GM10248 (cell line): ENCODE measurements around the gene TMEM120B.

Source experiments
- CTCF ChIA-PET: fragments of 300-600 bp; sonication (Branson Sonifier 250); formaldehyde crosslinking; extraction: SDS; loops from one replicate; lab custom pipeline; 2021; ENCODE audit warnings: antibody characterized with exemption; lab: Yijun Ruan, JAX
- POLR2A ChIA-PET: fragments of 350-650 bp; sonication (Branson Sonifier 250); formaldehyde crosslinking; extraction: SDS; loops from one replicate; lab custom pipeline; 2020; ENCODE audit warnings: antibody characterized with exemption; lab: Yijun Ruan, JAX
- DNase-seq: peaks from one replicate; pipeline ENCODE4 v3.0.0; 2012; ENCODE audit errors: extremely low spot score
- TF ChIP-seq, protein P1 (sequence below): IDR thresholded peaks from 2 replicates; pipeline ENCODE4 v1.5.1; 2012; ENCODE audit warnings: mild to moderate bottlenecking, low read depth; ENCODE audit errors: extremely low read depth, missing control alignments, control extremely low read depth

The TMEM120B gene

DNA sequence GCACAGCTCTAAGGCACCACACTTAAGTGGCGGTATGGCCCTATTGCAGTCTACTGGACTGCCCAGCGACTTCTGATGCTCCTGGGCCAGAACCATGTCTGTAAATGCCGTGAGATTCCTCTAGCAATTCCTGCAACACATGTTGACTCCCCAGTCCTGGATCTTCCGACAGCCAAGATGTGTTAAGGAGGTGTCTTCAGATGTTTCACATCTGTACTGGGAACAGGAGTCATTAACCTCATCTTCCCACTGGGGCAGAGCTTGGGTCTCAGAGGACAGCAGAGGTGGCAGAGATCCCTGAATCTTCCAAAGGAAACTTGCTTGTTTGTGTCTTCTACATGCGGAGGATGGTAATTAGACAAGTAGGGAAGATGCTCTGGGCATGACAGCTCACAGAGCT lies 8.2 kb downstream of the TMEM120B start:
- POLR2A ChIA-PET, result interaction anchor here (0.7 kb wide), 1 partner anchor 71 kb away, joined by 6 read pairs; no protein-coding TSS in a partner anchor

GRCh38 chr12:121722511-121722910 lies 10.0 kb downstream of the TMEM120B start:
- TF ChIP-seq, protein P1, sequence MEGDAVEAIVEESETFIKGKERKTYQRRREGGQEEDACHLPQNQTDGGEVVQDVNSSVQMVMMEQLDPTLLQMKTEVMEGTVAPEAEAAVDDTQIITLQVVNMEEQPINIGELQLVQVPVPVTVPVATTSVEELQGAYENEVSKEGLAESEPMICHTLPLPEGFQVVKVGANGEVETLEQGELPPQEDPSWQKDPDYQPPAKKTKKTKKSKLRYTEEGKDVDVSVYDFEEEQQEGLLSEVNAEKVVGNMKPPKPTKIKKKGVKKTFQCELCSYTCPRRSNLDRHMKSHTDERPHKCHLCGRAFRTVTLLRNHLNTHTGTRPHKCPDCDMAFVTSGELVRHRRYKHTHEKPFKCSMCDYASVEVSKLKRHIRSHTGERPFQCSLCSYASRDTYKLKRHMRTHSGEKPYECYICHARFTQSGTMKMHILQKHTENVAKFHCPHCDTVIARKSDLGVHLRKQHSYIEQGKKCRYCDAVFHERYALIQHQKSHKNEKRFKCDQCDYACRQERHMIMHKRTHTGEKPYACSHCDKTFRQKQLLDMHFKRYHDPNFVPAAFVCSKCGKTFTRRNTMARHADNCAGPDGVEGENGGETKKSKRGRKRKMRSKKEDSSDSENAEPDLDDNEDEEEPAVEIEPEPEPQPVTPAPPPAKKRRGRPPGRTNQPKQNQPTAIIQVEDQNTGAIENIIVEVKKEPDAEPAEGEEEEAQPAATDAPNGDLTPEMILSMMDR, result no peak
- CTCF ChIA-PET, result interaction anchor here (1.5 kb wide), 1 partner anchor 72 kb away, joined by 4 read pairs; no protein-coding TSS in a partner anchor
- DNase-seq, result no peak
- POLR2A ChIA-PET, result no interaction called here

More for the DNA sequence above, 8.2 kb downstream of the TMEM120B start:
- no peak for DNase-seq
- CTCF ChIA-PET, result interaction anchor here (1.2 to 3.5 kb wide), 3 partner anchors 8 to 73 kb away, joined by 3 to 24 read pairs (median 4); partner anchors contain the start of genes RHOF and TMEM120B
- TF ChIP-seq, protein P1, result no peak

GRCh38 chr12:121723200-121723599 lies 10.6 kb downstream of the TMEM120B start:
- POLR2A ChIA-PET, result no interaction called here
- CTCF ChIA-PET, result interaction anchor here (1.2 to 1.5 kb wide), 2 partner anchors 10 to 72 kb away, joined by 4 read pairs; no protein-coding TSS in a partner anchor
- TF ChIP-seq, protein P1, result no peak
- DNase-seq, result no peak

- ChIA-PET POLR2A (no interaction called here), CTCF (interaction anchor here (1.1 to 1.5 kb wide), 3 partner anchors 15 to 68 kb away, joined by 3 read pairs; partner anchors contain the start of gene RHOF)
- DNase-seq, result no peak
- TF ChIP-seq, protein P1, result no peak
Observed at GRCh38 chr12:121724925-121725324, 12.4 kb downstream of the TMEM120B start.

DNA sequence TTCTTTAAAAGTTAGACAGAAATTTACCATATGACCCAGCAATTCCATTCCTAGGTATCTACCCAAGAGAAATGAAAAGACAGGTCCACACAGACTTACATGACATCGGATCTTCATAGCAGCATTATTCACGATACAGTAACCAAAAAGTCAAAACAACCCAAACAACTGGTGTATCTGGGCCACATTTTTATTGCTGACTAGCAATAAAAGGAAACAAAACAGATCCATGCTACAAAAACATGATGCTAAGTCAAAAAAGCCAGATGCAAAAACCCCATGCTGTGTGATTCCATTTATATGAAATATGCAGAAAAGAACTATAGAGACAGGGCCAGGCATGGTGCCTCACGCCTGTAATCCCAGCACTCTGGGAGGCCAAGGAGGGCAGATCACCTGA lies 12.9 kb downstream of the TMEM120B start:
- TF ChIP-seq, protein P1, result no peak
- ChIA-PET POLR2A (no interaction called here), CTCF (interaction anchor here (1.1 kb wide), 1 partner anchor 68 kb away, joined by 3 read pairs; the partner anchor contains the start of gene RHOF)
- DNase-seq, result no peak

DNA sequence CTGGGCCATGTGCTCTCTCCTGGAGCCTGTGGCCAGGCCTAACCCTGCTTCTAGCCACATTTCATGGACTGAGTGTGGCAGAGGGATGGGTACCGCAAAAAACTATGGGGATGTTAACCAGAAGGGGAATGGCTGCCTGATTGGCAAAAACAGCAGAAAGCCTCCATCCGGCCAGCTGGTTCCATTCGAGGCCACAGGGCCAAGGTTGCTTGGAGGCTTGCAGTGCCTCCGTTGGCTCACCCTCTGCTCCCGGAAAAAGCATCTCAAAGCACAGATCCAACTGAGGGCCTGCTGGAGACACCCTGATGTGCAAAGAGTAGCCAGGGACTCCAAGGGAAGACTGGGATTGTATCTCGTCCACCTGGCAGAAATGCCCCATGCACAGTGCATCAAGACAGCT lies 16.5 kb downstream of the TMEM120B start:
- ChIA-PET CTCF (interaction anchor here (1.2 to 2.1 kb wide), 6 partner anchors 9 to 65 kb away, joined by 3 to 7 read pairs (median 4); partner anchors contain the start of genes RHOF and TMEM120B), POLR2A (no interaction called here)
- no peak for DNase-seq
- TF ChIP-seq, protein P1, result no peak
